HG03196 (cell line): ENCODE measurements around the gene CACYBP.

Experiments
- ATAC-seq: cut with Tn5 transposase; IDR thresholded peaks from one replicate; pipeline ENCODE4 v1.9.1; 2021; ENCODE audit not compliant: unreplicated experiment

Gene CACYBP

GRCh38 chr1:174999936-175000696 is at the start of gene CACYBP:
Gene CACYBP (plus strand): TSS chr1:174999947. CDS start chr1:175000181, 234 bp downstream.
- peak; percentile 13 for ATAC-seq

- peak; percentile 47 for ATAC-seq
Measured at GRCh38 chr1:174953285-174954072, 46.3 kb upstream of the CACYBP start.

GRCh38 chr1:174954073-174954460 is 45.7 kb upstream of the CACYBP start:
- peak; percentile 35 for ATAC-seq

- no peak for ATAC-seq
Measured at GRCh38 chr1:174954671-174955669, 44.8 kb upstream of the CACYBP start.

- no peak for ATAC-seq
Measured at GRCh38 chr1:174956086-174956485, 43.7 kb upstream of the CACYBP start.

- no peak for ATAC-seq
Measured at GRCh38 chr1:174956976-174957375, 42.8 kb upstream of the CACYBP start.

GRCh38 chr1:174957829-174958228 is 41.9 kb upstream of the CACYBP start:
- no peak for ATAC-seq

GRCh38 chr1:174958396-174958795 is 41.4 kb upstream of the CACYBP start:
- ATAC-seq, result no peak

GRCh38 chr1:174960362-174960761 is 39.4 kb upstream of the CACYBP start:
- no peak for ATAC-seq

GRCh38 chr1:174963529-174964125 is 36.1 kb upstream of the CACYBP start:
- no peak for ATAC-seq

GRCh38 chr1:174964261-174964971 is 35.3 kb upstream of the CACYBP start:
- ATAC-seq, result no peak

GRCh38 chr1:174964972-174965361 is 34.8 kb upstream of the CACYBP start:
- no peak for ATAC-seq

GRCh38 chr1:174965362-174966007 is 34.3 kb upstream of the CACYBP start:
- no peak for ATAC-seq

- no peak for ATAC-seq
Measured at GRCh38 chr1:174966008-174966572, 33.7 kb upstream of the CACYBP start.

GRCh38 chr1:174967845-174968705 is 31.7 kb upstream of the CACYBP start:
- ATAC-seq, result no peak

GRCh38 chr1:174968750-174969244 is 30.9 kb upstream of the CACYBP start:
- peak; percentile 74 for ATAC-seq

GRCh38 chr1:174969977-174970376 is 29.8 kb upstream of the CACYBP start:
- no peak for ATAC-seq

GRCh38 chr1:174971466-174971865 is 28.3 kb upstream of the CACYBP start:
- no peak for ATAC-seq
